ENCODE results near the gene RPUSD4. TPM values are rescaled to one million over a fixed set of nuclear protein-coding genes. Genes with fewer than 3 reads are reported as not detected.

RPUSD4 gene
- total RNA-seq, 4 donors from 2014 or later = 18.3 to 29.6 (median 23.3) TPM

- no peak for DNase-seq (ENCODE audit: low spot score in 2 of 2)
- H3K9me3 ChIP-seq = no peaks in the 10 kb centered on the region
- TF ChIP-seq EP300 (IDR thresholded peaks at IDR 0.05) = no peak
- TF ChIP-seq POLR2A (IDR thresholded peaks at IDR 0.05) = no peak
- TF ChIP-seq, protein P1, sequence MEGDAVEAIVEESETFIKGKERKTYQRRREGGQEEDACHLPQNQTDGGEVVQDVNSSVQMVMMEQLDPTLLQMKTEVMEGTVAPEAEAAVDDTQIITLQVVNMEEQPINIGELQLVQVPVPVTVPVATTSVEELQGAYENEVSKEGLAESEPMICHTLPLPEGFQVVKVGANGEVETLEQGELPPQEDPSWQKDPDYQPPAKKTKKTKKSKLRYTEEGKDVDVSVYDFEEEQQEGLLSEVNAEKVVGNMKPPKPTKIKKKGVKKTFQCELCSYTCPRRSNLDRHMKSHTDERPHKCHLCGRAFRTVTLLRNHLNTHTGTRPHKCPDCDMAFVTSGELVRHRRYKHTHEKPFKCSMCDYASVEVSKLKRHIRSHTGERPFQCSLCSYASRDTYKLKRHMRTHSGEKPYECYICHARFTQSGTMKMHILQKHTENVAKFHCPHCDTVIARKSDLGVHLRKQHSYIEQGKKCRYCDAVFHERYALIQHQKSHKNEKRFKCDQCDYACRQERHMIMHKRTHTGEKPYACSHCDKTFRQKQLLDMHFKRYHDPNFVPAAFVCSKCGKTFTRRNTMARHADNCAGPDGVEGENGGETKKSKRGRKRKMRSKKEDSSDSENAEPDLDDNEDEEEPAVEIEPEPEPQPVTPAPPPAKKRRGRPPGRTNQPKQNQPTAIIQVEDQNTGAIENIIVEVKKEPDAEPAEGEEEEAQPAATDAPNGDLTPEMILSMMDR (IDR thresholded peaks at IDR 0.05) = no peak
- H3K4me3 ChIP-seq = no peak overlapping the region
- 67 to 73% methylated on average over 7 of the region's 7 CpGs for WGBS, 2 donors
- H3K4me1 ChIP-seq = peaks cover 0 to 3% (median 0%) of the 10 kb centered on the region in 4 donors
- no peaks in the 10 kb centered on the region for H3K27me3 ChIP-seq
- H3K27ac ChIP-seq = no peak overlapping the region
- peaks cover 2 to 88% (median 6%) of the 10 kb centered on the region in 3 donors for H3K36me3 ChIP-seq
Observed at GRCh38 chr11:126197277-126197939, 14.0 kb downstream of the RPUSD4 start.

GRCh38 chr11:126195119-126195518 lies 16.3 kb downstream of the RPUSD4 start:
- 95 to 96% methylated on average over 3 of the region's 3 CpGs for WGBS, 2 donors
- TF ChIP-seq, protein P1 (IDR thresholded peaks at IDR 0.05) = no peak
- TF ChIP-seq EP300 (IDR thresholded peaks at IDR 0.05) (no peak), POLR2A (IDR thresholded peaks at IDR 0.05) (no peak)
- no peak overlapping the region for H3K27ac ChIP-seq
- H3K4me3 ChIP-seq = no peak overlapping the region
- no peaks in the 10 kb centered on the region for H3K27me3 ChIP-seq
- H3K4me1 ChIP-seq = peaks cover 0 to 3% (median 0%) of the 10 kb centered on the region in 4 donors
- no peaks in the 10 kb centered on the region for H3K9me3 ChIP-seq
- peaks cover 0 to 88% (median 6%) of the 10 kb centered on the region in 3 donors for H3K36me3 ChIP-seq
- DNase-seq (ENCODE audit: low spot score in 2 of 2) = no peak

DNA sequence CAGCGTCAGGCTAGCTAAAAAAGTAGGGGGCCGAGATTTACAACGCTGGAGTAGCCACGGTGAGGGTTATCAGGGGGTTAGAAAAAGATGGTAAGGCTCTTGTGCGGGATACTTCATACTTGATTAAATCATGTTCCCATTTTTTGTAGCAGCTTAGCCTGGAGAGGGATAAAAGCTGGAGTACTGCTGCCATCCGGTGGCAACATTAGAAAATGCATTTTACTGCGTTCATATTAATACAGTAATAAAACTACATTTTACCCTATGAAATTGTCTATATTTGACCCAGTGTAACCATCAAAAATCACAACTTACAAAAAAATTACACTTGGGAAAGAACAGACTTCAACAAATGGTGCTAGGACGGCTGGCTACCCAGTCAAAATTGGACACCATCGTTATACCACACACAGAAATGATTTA lies 17.3 kb downstream of the RPUSD4 start:
- H3K27ac ChIP-seq = no peak overlapping the region
- no peak for TF ChIP-seq POLR2A (IDR thresholded peaks at IDR 0.05)
- TF ChIP-seq, protein P1 (IDR thresholded peaks at IDR 0.05) = peak; percentile 56 to 85 (median 69)
- no peaks in the 10 kb centered on the region for H3K27me3 ChIP-seq
- H3K4me3 ChIP-seq = no peak overlapping the region
- 31 to 34% methylated on average over 9 of the region's 9 CpGs for WGBS, 2 donors
- peaks cover 0 to 3% (median 0%) of the 10 kb centered on the region in 4 donors for H3K4me1 ChIP-seq
- H3K9me3 ChIP-seq = no peaks in the 10 kb centered on the region
- H3K36me3 ChIP-seq = peaks cover 0 to 88% (median 0%) of the 10 kb centered on the region in 3 donors
- peak in 1 of 2 donors; percentile 68 for DNase-seq (ENCODE audit: low spot score in 2 of 2)

DNA sequence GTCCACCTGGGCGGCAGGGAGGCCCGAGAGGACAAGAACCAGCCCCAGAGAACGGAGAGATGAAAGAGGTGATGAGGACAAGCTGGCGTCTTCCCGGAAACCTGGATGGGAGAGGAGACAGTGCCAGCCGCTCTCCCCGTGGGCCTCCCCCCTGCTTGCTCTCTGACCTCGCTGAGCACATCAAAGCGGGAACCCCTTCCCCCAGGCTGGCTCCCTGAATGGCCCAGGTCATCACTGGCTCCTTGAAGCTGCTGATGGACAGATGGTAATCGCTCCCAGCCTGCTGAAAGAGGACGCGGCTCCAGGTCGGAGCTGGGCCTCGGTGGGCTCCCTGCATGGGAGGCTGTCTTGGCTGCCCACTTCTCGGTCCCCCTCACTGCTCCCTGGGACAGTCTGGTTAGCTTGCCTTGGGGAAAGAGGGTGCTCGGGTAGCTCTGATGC lies 18.4 kb downstream of the RPUSD4 start:
- H3K36me3 ChIP-seq = peaks cover 0 to 88% (median 0%) of the 10 kb centered on the region in 3 donors
- H3K4me3 ChIP-seq = no peak overlapping the region
- no peak overlapping the region for H3K27ac ChIP-seq
- H3K9me3 ChIP-seq = no peaks in the 10 kb centered on the region
- no peak for TF ChIP-seq EP300 (IDR thresholded peaks at IDR 0.05)
- TF ChIP-seq, protein P1 (IDR thresholded peaks at IDR 0.05) = no peak
- TF ChIP-seq POLR2A (IDR thresholded peaks at IDR 0.05) = no peak
- WGBS, 2 donors = 89 to 90% methylated on average over 10 to 15 of the region's 16 CpGs
- H3K27me3 ChIP-seq = no peaks in the 10 kb centered on the region
- peaks cover 0 to 3% (median 0%) of the 10 kb centered on the region in 4 donors for H3K4me1 ChIP-seq
- no peak for DNase-seq (ENCODE audit: low spot score in 2 of 2)

DNA sequence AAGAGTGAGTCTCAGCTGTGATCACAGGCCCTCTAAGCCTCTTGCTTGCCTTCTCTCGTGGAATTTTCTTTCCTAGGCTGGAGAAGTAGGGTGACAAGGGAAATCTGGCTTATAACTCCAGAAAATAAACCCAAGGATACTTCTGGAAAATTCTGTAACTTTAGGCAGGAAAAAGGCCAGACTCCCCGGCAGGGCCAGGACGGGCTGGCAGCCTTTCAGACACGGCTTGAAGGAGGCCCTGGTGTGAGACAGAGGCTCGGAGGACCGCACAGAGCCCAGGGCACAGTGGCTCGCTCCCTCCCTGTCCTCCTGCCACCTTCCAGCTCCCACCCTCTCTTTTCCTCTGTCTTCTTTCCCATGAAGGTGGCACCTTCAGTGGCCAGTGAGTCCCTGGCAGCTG lies 19.1 kb downstream of the RPUSD4 start:
- Histone ChIP-seq H3K4me3 (no peak overlapping the region), H3K27ac (no peak overlapping the region), H3K4me1 (peaks cover 0 to 3% (median 0%) of the 10 kb centered on the region in 4 donors), H3K36me3 (peaks cover 0 to 88% (median 0%) of the 10 kb centered on the region in 3 donors), H3K27me3 (no peaks in the 10 kb centered on the region), H3K9me3 (no peaks in the 10 kb centered on the region)
- TF ChIP-seq, protein P1 (IDR thresholded peaks at IDR 0.05) = no peak
- TF ChIP-seq POLR2A (IDR thresholded peaks at IDR 0.05) (no peak), EP300 (IDR thresholded peaks at IDR 0.05) (no peak)
- no peak for DNase-seq (ENCODE audit: low spot score in 2 of 2)
- WGBS, 2 donors = 79 to 86% methylated on average over 7 of the region's 7 CpGs
